ENCODE results near the gene SLC9A9.

Gene SLC9A9

GRCh38 chr3:143731776-143732175 lies 116.5 kb downstream of the SLC9A9 start:
- POLR2A ChIA-PET: no interaction called here

GRCh38 chr3:143731320-143731719 lies 116.9 kb downstream of the SLC9A9 start:
- ChIA-PET CTCF (no interaction called here), POLR2A (no interaction called here)
- no peak for DNase-seq
- no peaks in the 10 kb centered on the region for H3K4me1 ChIP-seq (ENCODE audit: control extremely low read depth in 1 of 4, control insufficient read depth in 4 of 4, insufficient read depth in 4 of 4, low read length in 3 of 4)
- no peaks in the 10 kb centered on the region for H3K27me3 ChIP-seq (replicated peaks in 2 of 5; ENCODE audit: control insufficient read depth in 4 of 5, insufficient read depth in 5 of 5, low read length in 4 of 5)
- no CpG with 5 or more reads among the region's 1 CpG for WGBS (ENCODE audit: insufficient coverage)
- H3K27ac ChIP-seq (ENCODE audit: insufficient read depth in 1 of 2, low read depth in 1 of 2, low read length in 2 of 2, poor library complexity in 1 of 2, severe bottlenecking in 2 of 2): no peak overlapping the region
- H3K4me3 ChIP-seq (ENCODE audit: control insufficient read depth in 1 of 7, extremely low read depth in 1 of 7, insufficient read depth in 4 of 7, low read depth in 2 of 7, low read length in 6 of 7): no peak overlapping the region
- H3K9me3 ChIP-seq (ENCODE audit: control extremely low read depth in 1 of 5, control insufficient read depth in 4 of 5, insufficient read depth in 2 of 5, low read depth in 1 of 5, low read length in 4 of 5): no peaks in the 10 kb centered on the region
- H3K36me3 ChIP-seq (ENCODE audit: control insufficient read depth in 4 of 4, insufficient read depth in 4 of 4, low read length in 3 of 4): no peaks in the 10 kb centered on the region

More at GRCh38 chr3:143731776-143732175, 116.5 kb downstream of the SLC9A9 start:
- Histone ChIP-seq H3K9me3 (ENCODE audit: control extremely low read depth in 1 of 5, control insufficient read depth in 4 of 5, insufficient read depth in 2 of 5, low read depth in 1 of 5, low read length in 4 of 5) (no peaks in the 10 kb centered on the region), H3K4me3 (ENCODE audit: control insufficient read depth in 1 of 7, extremely low read depth in 1 of 7, insufficient read depth in 4 of 7, low read depth in 2 of 7, low read length in 6 of 7) (no peak overlapping the region), H3K27ac (ENCODE audit: insufficient read depth in 1 of 2, low read depth in 1 of 2, low read length in 2 of 2, poor library complexity in 1 of 2, severe bottlenecking in 2 of 2) (no peak overlapping the region), H3K4me1 (ENCODE audit: control extremely low read depth in 1 of 4, control insufficient read depth in 4 of 4, insufficient read depth in 4 of 4, low read length in 3 of 4) (no peaks in the 10 kb centered on the region), H3K27me3 (replicated peaks in 2 of 5; ENCODE audit: control insufficient read depth in 4 of 5, insufficient read depth in 5 of 5, low read length in 4 of 5) (no peaks in the 10 kb centered on the region), H3K36me3 (ENCODE audit: control insufficient read depth in 4 of 4, insufficient read depth in 4 of 4, low read length in 3 of 4) (no peaks in the 10 kb centered on the region)
- CTCF ChIA-PET: no interaction called here
- WGBS (ENCODE audit: insufficient coverage): 100% methylated on average over 1 of the region's 2 CpGs
- no peak for DNase-seq

DNA sequence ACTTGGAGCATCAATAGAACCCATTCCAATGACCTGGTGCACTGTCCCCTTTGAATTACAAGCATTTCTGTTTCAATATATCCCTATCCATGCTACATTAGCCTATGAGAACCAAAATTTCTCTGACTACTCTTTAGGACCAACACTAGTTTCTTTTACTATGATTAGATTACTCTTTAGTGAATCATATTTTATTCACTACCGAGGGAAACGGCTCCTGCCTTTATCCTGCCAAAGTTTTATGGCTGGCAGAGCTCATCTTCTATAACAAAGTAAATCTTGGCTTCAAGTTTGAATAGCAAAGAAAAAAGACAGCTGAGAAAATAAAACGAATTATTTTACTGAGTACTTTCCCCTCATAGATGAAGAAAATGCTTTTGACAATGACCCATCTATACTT lies 120.9 kb downstream of the SLC9A9 start:
- DNase-seq: no peak
- no peak overlapping the region for H3K4me3 ChIP-seq (ENCODE audit: control insufficient read depth in 1 of 7, extremely low read depth in 1 of 7, insufficient read depth in 4 of 7, low read depth in 2 of 7, low read length in 6 of 7)
- no peaks in the 10 kb centered on the region for H3K4me1 ChIP-seq (ENCODE audit: control extremely low read depth in 1 of 4, control insufficient read depth in 4 of 4, insufficient read depth in 4 of 4, low read length in 3 of 4)
- H3K27me3 ChIP-seq (replicated peaks in 2 of 5; ENCODE audit: control insufficient read depth in 4 of 5, insufficient read depth in 5 of 5, low read length in 4 of 5): no peaks in the 10 kb centered on the region
- H3K36me3 ChIP-seq (ENCODE audit: control insufficient read depth in 4 of 4, insufficient read depth in 4 of 4, low read length in 3 of 4): no peaks in the 10 kb centered on the region
- 67% methylated on average over 1 of the region's 3 CpGs for WGBS (ENCODE audit: insufficient coverage)
- ChIA-PET CTCF (no interaction called here), POLR2A (no interaction called here)
- H3K27ac ChIP-seq (ENCODE audit: insufficient read depth in 1 of 2, low read depth in 1 of 2, low read length in 2 of 2, poor library complexity in 1 of 2, severe bottlenecking in 2 of 2): no peak overlapping the region
- no peaks in the 10 kb centered on the region for H3K9me3 ChIP-seq (ENCODE audit: control extremely low read depth in 1 of 5, control insufficient read depth in 4 of 5, insufficient read depth in 2 of 5, low read depth in 1 of 5, low read length in 4 of 5)

DNA sequence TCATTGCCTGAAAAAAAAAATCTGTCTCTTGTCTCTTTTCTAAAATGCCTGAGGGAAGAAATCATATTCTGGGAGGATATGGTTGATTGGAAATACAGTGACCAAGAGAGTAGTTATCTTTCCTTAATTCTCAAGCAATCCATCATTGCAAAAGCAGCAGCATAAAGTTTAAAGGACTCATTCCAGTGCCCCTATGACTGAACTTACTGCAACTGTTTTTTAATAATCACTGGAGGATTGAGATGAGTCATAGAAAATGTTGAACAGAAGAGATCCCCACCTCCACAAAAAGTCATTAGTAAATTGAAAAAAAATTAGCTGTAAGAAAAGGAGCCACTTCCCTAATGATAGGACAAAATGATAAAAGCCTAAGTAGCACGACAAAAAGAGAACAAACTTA lies 121.5 kb downstream of the SLC9A9 start:
- WGBS (ENCODE audit: insufficient coverage): no CpG with 5 or more reads among the region's 1 CpG
- Histone ChIP-seq H3K27ac (ENCODE audit: insufficient read depth in 1 of 2, low read depth in 1 of 2, low read length in 2 of 2, poor library complexity in 1 of 2, severe bottlenecking in 2 of 2) (no peak overlapping the region), H3K27me3 (replicated peaks in 2 of 5; ENCODE audit: control insufficient read depth in 4 of 5, insufficient read depth in 5 of 5, low read length in 4 of 5) (no peaks in the 10 kb centered on the region), H3K36me3 (ENCODE audit: control insufficient read depth in 4 of 4, insufficient read depth in 4 of 4, low read length in 3 of 4) (no peaks in the 10 kb centered on the region), H3K4me3 (ENCODE audit: control insufficient read depth in 1 of 7, extremely low read depth in 1 of 7, insufficient read depth in 4 of 7, low read depth in 2 of 7, low read length in 6 of 7) (no peak overlapping the region), H3K9me3 (ENCODE audit: control extremely low read depth in 1 of 5, control insufficient read depth in 4 of 5, insufficient read depth in 2 of 5, low read depth in 1 of 5, low read length in 4 of 5) (no peaks in the 10 kb centered on the region), H3K4me1 (ENCODE audit: control extremely low read depth in 1 of 4, control insufficient read depth in 4 of 4, insufficient read depth in 4 of 4, low read length in 3 of 4) (no peaks in the 10 kb centered on the region)
- DNase-seq: no peak
- POLR2A ChIA-PET: no interaction called here
- CTCF ChIA-PET: no interaction called here

DNA sequence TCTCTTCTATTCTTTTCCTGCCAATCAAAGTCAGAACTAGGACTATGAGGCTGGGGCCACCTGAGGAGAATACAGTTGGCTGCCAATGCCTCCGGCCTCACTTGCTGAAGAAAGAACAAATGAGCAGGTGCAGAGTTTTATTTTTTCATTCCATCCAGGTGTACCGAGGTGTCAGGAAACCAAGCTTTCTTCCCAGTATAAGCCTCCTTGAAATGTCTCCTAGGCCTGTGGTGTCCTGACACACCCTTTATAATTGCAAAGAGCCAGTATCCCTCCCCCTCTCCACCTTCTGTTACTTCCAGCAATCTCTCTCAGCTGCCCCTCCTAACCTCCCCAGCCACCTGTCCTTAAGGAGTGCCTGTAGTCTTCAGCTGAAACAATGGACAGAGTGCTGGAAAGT lies 127.9 kb downstream of the SLC9A9 start:
- CTCF ChIA-PET: interaction anchor here (0.7 kb wide), 1 partner anchor 509 kb away, joined by 3 read pairs; no protein-coding TSS in a partner anchor

GRCh38 chr3:143718463-143718862 lies 129.8 kb downstream of the SLC9A9 start:
- Histone ChIP-seq H3K9me3 (ENCODE audit: control extremely low read depth in 1 of 5, control insufficient read depth in 4 of 5, insufficient read depth in 2 of 5, low read depth in 1 of 5, low read length in 4 of 5) (no peaks in the 10 kb centered on the region), H3K4me1 (ENCODE audit: control extremely low read depth in 1 of 4, control insufficient read depth in 4 of 4, insufficient read depth in 4 of 4, low read length in 3 of 4) (no peaks in the 10 kb centered on the region), H3K36me3 (ENCODE audit: control insufficient read depth in 4 of 4, insufficient read depth in 4 of 4, low read length in 3 of 4) (no peaks in the 10 kb centered on the region), H3K27ac (ENCODE audit: insufficient read depth in 1 of 2, low read depth in 1 of 2, low read length in 2 of 2, poor library complexity in 1 of 2, severe bottlenecking in 2 of 2) (no peak overlapping the region), H3K27me3 (replicated peaks in 2 of 5; ENCODE audit: control insufficient read depth in 4 of 5, insufficient read depth in 5 of 5, low read length in 4 of 5) (no peaks in the 10 kb centered on the region), H3K4me3 (ENCODE audit: control insufficient read depth in 1 of 7, extremely low read depth in 1 of 7, insufficient read depth in 4 of 7, low read depth in 2 of 7, low read length in 6 of 7) (no peak overlapping the region)
- WGBS (ENCODE audit: insufficient coverage): 93% methylated on average over 6 of the region's 7 CpGs
- ChIA-PET POLR2A (no interaction called here), CTCF (interaction anchor here (1.1 kb wide), 1 partner anchor 9 kb away, joined by 3 read pairs; no protein-coding TSS in a partner anchor)
- no peak for DNase-seq

More for the DNA sequence above, 127.9 kb downstream of the SLC9A9 start:
- H3K27me3 ChIP-seq (replicated peaks in 2 of 5; ENCODE audit: control insufficient read depth in 4 of 5, insufficient read depth in 5 of 5, low read length in 4 of 5): no peaks in the 10 kb centered on the region
- H3K9me3 ChIP-seq (ENCODE audit: control extremely low read depth in 1 of 5, control insufficient read depth in 4 of 5, insufficient read depth in 2 of 5, low read depth in 1 of 5, low read length in 4 of 5): no peaks in the 10 kb centered on the region
- H3K36me3 ChIP-seq (ENCODE audit: control insufficient read depth in 4 of 4, insufficient read depth in 4 of 4, low read length in 3 of 4): no peaks in the 10 kb centered on the region
- no peaks in the 10 kb centered on the region for H3K4me1 ChIP-seq (ENCODE audit: control extremely low read depth in 1 of 4, control insufficient read depth in 4 of 4, insufficient read depth in 4 of 4, low read length in 3 of 4)
- POLR2A ChIA-PET: no interaction called here
- H3K27ac ChIP-seq (ENCODE audit: insufficient read depth in 1 of 2, low read depth in 1 of 2, low read length in 2 of 2, poor library complexity in 1 of 2, severe bottlenecking in 2 of 2): no peak overlapping the region
- H3K4me3 ChIP-seq (ENCODE audit: control insufficient read depth in 1 of 7, extremely low read depth in 1 of 7, insufficient read depth in 4 of 7, low read depth in 2 of 7, low read length in 6 of 7): no peak overlapping the region
- no peak for DNase-seq
- 94% methylated on average over 2 of the region's 2 CpGs for WGBS (ENCODE audit: insufficient coverage)

GRCh38 chr3:143716731-143717130 lies 131.5 kb downstream of the SLC9A9 start:
- H3K4me1 ChIP-seq (ENCODE audit: control extremely low read depth in 1 of 4, control insufficient read depth in 4 of 4, insufficient read depth in 4 of 4, low read length in 3 of 4): no peaks in the 10 kb centered on the region
- ChIA-PET CTCF (no interaction called here), POLR2A (no interaction called here)
- 100% methylated on average over 2 of the region's 4 CpGs for WGBS (ENCODE audit: insufficient coverage)
- H3K4me3 ChIP-seq (ENCODE audit: control insufficient read depth in 1 of 7, extremely low read depth in 1 of 7, insufficient read depth in 4 of 7, low read depth in 2 of 7, low read length in 6 of 7): no peak overlapping the region
- no peaks in the 10 kb centered on the region for H3K9me3 ChIP-seq (ENCODE audit: control extremely low read depth in 1 of 5, control insufficient read depth in 4 of 5, insufficient read depth in 2 of 5, low read depth in 1 of 5, low read length in 4 of 5)
- H3K27me3 ChIP-seq (replicated peaks in 2 of 5; ENCODE audit: control insufficient read depth in 4 of 5, insufficient read depth in 5 of 5, low read length in 4 of 5): no peaks in the 10 kb centered on the region
- no peaks in the 10 kb centered on the region for H3K36me3 ChIP-seq (ENCODE audit: control insufficient read depth in 4 of 4, insufficient read depth in 4 of 4, low read length in 3 of 4)
- DNase-seq: no peak
- no peak overlapping the region for H3K27ac ChIP-seq (ENCODE audit: insufficient read depth in 1 of 2, low read depth in 1 of 2, low read length in 2 of 2, poor library complexity in 1 of 2, severe bottlenecking in 2 of 2)

All from common myeloid progenitor, CD34-positive (primary cell).